ENCODE results near the gene DNAJC24. TPM values are rescaled to one million over a fixed set of nuclear protein-coding genes. Genes with fewer than 3 reads are reported as not detected.

DNAJC24 gene
- total and polyA plus RNA-seq, 5 donors, result 8.5 to 19.0 (median 15.7) TPM

Other genes with a start within 250 kb of the DNAJC24 start
- under 1 TPM in 3 of 4 donors, not detected in 1; 0.14 to 0.23 (median 0.18) TPM for gene DCDC1, start 121 bp upstream of the DNAJC24 start, total RNA-seq
- gene DCDC1, start 121 bp upstream of the DNAJC24 start, polyA plus RNA-seq, result 0.05 TPM
- 10 to 100 TPM; 21.9 to 32.3 (median 28.8) TPM for gene IMMP1L, start 139.8 kb downstream of the DNAJC24 start, total RNA-seq
- 56.2 TPM for gene IMMP1L, start 139.8 kb downstream of the DNAJC24 start, polyA plus RNA-seq
- gene ELP4, start 139.9 kb downstream of the DNAJC24 start, total RNA-seq, result 10 to 100 TPM; 13.7 to 17.9 (median 15.7) TPM
- 13.2 TPM for gene ELP4, start 139.9 kb downstream of the DNAJC24 start, polyA plus RNA-seq

Measured in right cardiac atrium (tissue), 5 donors.